ENCODE data around the gene ZNF823. TPM values are rescaled to one million over a fixed set of nuclear protein-coding genes. Genes with fewer than 3 reads are reported as not detected.

The ZNF823 gene
- total and polyA plus RNA-seq, 9 of the 15 experiments (the other 6 are each of a cell fraction or from before 2014, with no cell fraction given) = 4.0 to 13.4 (median 6.1) TPM

- ATAC-seq (no peak), FAIRE-seq (no peak), DNase-seq (ENCODE audit: extremely low read depth in 1 of 4, low spot score in 3 of 4) (no peak)
- BruUV-seq (replicated peaks) = no TSS peak
- intact Hi-C loops (cut with micrococcal nuclease) (no loop called here), in situ Hi-C loops (cut with MboI) (no loop called here)
- Histone ChIP-seq H3K4me2 (ENCODE audit: insufficient read depth, low read length) (no peak overlapping the region), H3K4me3 (no peak overlapping the region), H3K27ac (ENCODE audit: extremely low read depth, low read depth, low read length) (no peak overlapping the region), H2AFZ (ENCODE audit: low read depth, low read length) (no peak overlapping the region), H3K79me2 (ENCODE audit: control insufficient read depth, insufficient read depth, low read length) (no peaks in the 10 kb centered on the region), H3K27me3 (ENCODE audit: control insufficient read depth in 2 of 2, insufficient read depth in 2 of 2, low read length in 2 of 2) (no peaks in the 10 kb centered on the region), H3K9ac (ENCODE audit: insufficient read depth in 1 of 2, low read depth in 2 of 2, low read length in 2 of 2) (no peak overlapping the region), H3K9me1 (ENCODE audit: control insufficient read depth, insufficient read depth, low read length) (no peaks in the 10 kb centered on the region), H3K9me3 (replicated peaks; ENCODE audit: control insufficient read depth, insufficient read depth, low read depth, low read length) (peaks cover 4% of the 10 kb centered on the region; the same call in 1 of the 2 replicates), H4K20me1 (replicated peaks; ENCODE audit: control insufficient read depth, insufficient read depth, low read length) (no peaks in the 10 kb centered on the region), H3K36me3 (ENCODE audit: control insufficient read depth, insufficient read depth, low read length) (no peaks in the 10 kb centered on the region), H3K4me1 (replicated peaks in 1 of 2; ENCODE audit: control insufficient read depth in 2 of 2, insufficient read depth in 2 of 2, low read length in 2 of 2) (no peaks in the 10 kb centered on the region)
- no peak for TF ChIP-seq RBM15 (IDR thresholded peaks at IDR 0.05; ENCODE audit: insufficient read depth, low read length)
- no peak for TF ChIP-seq ZSCAN29 (IDR thresholded peaks at IDR 0.05)
- peak; percentile 77 for TF ChIP-seq RAD51 (IDR thresholded peaks at IDR 0.05; ENCODE audit: borderline replicate concordance, low read depth)
- TF ChIP-seq TOE1 (IDR thresholded peaks at IDR 0.05; ENCODE audit: borderline replicate concordance) = peak; percentile 42; the same call in 1 of the 2 replicates
- TF ChIP-seq TOE1 (CRISPR knock-in tag; IDR thresholded peaks at IDR 0.05; ENCODE audit: borderline replicate concordance, low read depth) = no peak
- TF ChIP-seq TAF9B (IDR thresholded peaks at IDR 0.05; ENCODE audit: partially characterized antibody) = no peak
- no peak for TF ChIP-seq CHCHD3 (CRISPR knock-in tag; IDR thresholded peaks at IDR 0.05)
- no peak for TF ChIP-seq HDAC1 (IDR thresholded peaks at IDR 0.05)
- no peak for TF ChIP-seq MEIS2 (IDR thresholded peaks at IDR 0.05; ENCODE audit: partially characterized antibody)
- TF ChIP-seq TEAD2 (tag; IDR thresholded peaks at IDR 0.05) = no peak
- peak; percentile 66 for TF ChIP-seq RBM25 (IDR thresholded peaks at IDR 0.05; ENCODE audit: low read depth, low read length, severe bottlenecking)
- TF ChIP-seq SMARCA5 (IDR thresholded peaks at IDR 0.05) = no peak
- TF ChIP-seq ATF3 (IDR thresholded peaks at IDR 0.05) = no peak
- TF ChIP-seq ATF3 (CRISPR knock-in tag; conservative IDR thresholded peaks at IDR 0.05) = no peak
- TF ChIP-seq TFE3 (CRISPR knock-in tag; IDR thresholded peaks at IDR 0.05) = peak; percentile 92
- TF ChIP-seq BCL6 (CRISPR knock-in tag; IDR thresholded peaks at IDR 0.05) = no peak
- WGBS (ENCODE audit: insufficient coverage, low coverage, missing lambda C conversion rate) = 7% methylated on average over 2 of the region's 2 CpGs
- ChIA-PET POLR2A (no interaction called here), CTCF (ENCODE audit: low intra/inter-chr PET ratio) (no interaction called here)
Observed at GRCh38 chr19:11749751-11750150, 11.0 kb upstream of the ZNF823 start.

All from K562 (cell line).